Measurements from ENCODE around the gene PARD3. TPM values are rescaled to one million over a fixed set of nuclear protein-coding genes. Genes with fewer than 3 reads are reported as not detected.

PARD3 gene
- total RNA-seq, 4 donors from 2014 or later = 115 to 226 (median 141) TPM

- no peak for DNase-seq (ENCODE audit: low spot score in 2 of 2)
- Histone ChIP-seq H3K27ac (no peak overlapping the region), H3K36me3 (no peaks in the 10 kb centered on the region), H3K4me3 (no peak overlapping the region), H3K27me3 (no peaks in the 10 kb centered on the region), H3K9me3 (peaks cover 6% of the 10 kb centered on the region), H3K4me1 (no peaks in the 10 kb centered on the region)
- WGBS = 81% methylated on average over 1 of the region's 1 CpG
- TF ChIP-seq CTCF (IDR thresholded peaks at IDR 0.05) (no peak), EP300 (IDR thresholded peaks at IDR 0.05) (no peak), POLR2A (IDR thresholded peaks at IDR 0.05) (no peak), POLR2AphosphoS5 (IDR thresholded peaks at IDR 0.05) (no peak)
These were observed 591.4 kb downstream of the PARD3 start for GRCh38 chr10:34223658-34224057.

DNA sequence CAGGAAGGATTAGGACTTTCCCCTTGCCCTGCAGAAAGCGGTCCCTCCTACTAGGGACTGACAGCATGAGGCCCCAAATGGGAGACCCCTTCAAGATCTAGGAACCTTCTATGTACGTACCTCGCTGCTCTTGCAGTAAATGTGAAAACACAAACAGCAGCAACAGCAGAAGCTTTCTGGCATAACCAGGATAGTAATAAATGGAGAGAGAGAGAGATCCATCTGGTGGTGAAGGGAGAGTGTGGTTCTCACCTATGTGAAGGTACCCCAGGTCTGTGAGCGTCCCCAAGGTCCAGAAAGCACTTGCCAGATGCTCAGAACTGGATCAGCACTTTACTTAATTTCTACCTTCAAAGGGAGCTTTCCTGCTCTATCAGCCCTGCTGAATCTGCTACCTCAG, 592.7 kb downstream of the PARD3 start:
- H3K4me3 ChIP-seq = no peak overlapping the region
- H3K27ac ChIP-seq = no peak overlapping the region
- no peak for DNase-seq (ENCODE audit: low spot score in 2 of 2)
- H3K27me3 ChIP-seq = no peaks in the 10 kb centered on the region
- TF ChIP-seq POLR2AphosphoS5 (IDR thresholded peaks at IDR 0.05) (no peak), POLR2A (IDR thresholded peaks at IDR 0.05) (no peak), EP300 (IDR thresholded peaks at IDR 0.05) (no peak), CTCF (IDR thresholded peaks at IDR 0.05) (no peak)
- WGBS = 98% methylated on average over 4 of the region's 4 CpGs
- H3K9me3 ChIP-seq = peaks cover 4% of the 10 kb centered on the region
- no peaks in the 10 kb centered on the region for H3K36me3 ChIP-seq
- no peaks in the 10 kb centered on the region for H3K4me1 ChIP-seq

DNA sequence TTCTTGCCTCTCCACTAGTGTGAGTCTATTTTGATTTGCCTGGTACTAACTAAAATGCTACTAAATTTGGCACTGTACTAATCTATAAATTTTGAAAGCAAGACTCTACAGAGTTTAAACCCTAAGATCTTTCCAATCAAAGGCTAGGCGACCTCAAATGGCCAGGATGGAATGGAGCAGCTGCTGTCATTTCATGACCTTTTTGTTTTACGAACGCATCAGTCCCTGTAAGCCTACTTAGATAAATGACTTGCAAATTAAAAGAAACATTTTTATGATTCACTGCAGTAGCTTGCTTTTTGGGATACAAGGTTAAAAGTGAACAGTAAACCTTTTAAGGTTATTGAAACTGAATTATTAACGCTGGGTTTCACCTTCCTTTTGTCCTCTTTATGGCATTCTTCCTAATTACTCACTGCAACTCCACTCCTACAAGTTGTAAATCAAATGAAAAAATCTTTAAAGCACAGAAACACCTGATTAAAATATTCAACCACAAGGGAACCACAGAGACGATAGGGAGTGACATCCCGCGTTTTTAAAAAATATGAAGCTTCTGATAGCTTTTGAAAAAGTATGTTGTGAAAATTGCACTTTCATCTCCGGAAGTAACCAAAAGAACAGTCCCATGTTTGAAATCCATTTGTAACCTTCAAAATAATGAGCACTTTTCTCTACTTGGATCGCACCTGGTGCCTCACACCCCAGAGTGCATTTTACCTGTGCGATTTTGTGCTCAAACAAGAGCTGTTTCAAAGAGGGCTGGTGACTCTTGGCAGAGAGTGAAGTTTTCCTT, 595.1 kb downstream of the PARD3 start:
- H3K27ac ChIP-seq = no peak overlapping the region
- WGBS = 56% methylated on average over 10 of the region's 10 CpGs

GRCh38 chr10:34217524-34217923, 597.6 kb downstream of the PARD3 start:
- no peaks in the 10 kb centered on the region for H3K36me3 ChIP-seq
- TF ChIP-seq POLR2AphosphoS5 (IDR thresholded peaks at IDR 0.05) (no peak), CTCF (IDR thresholded peaks at IDR 0.05) (no peak), EP300 (IDR thresholded peaks at IDR 0.05) (no peak)
- no peak for DNase-seq (ENCODE audit: low spot score in 2 of 2)
- 83% methylated on average over 7 of the region's 7 CpGs for WGBS
- no peaks in the 10 kb centered on the region for H3K4me1 ChIP-seq
- H3K27ac ChIP-seq = no peak overlapping the region
- H3K27me3 ChIP-seq = no peaks in the 10 kb centered on the region
- H3K4me3 ChIP-seq = no peak overlapping the region
- no peaks in the 10 kb centered on the region for H3K9me3 ChIP-seq

More for the DNA sequence above, 595.1 kb downstream of the PARD3 start:
- H3K9me3 ChIP-seq = no peaks in the 10 kb centered on the region
- no peak overlapping the region for H3K4me3 ChIP-seq
- no peak for TF ChIP-seq POLR2A (IDR thresholded peaks at IDR 0.05)
- TF ChIP-seq POLR2AphosphoS5 (IDR thresholded peaks at IDR 0.05) = no peak
- TF ChIP-seq CTCF (IDR thresholded peaks at IDR 0.05) = no peak
- no peak for TF ChIP-seq EP300 (IDR thresholded peaks at IDR 0.05)
- no peaks in the 10 kb centered on the region for H3K36me3 ChIP-seq
- DNase-seq (ENCODE audit: low spot score in 2 of 2) = no peak
- H3K27me3 ChIP-seq = no peaks in the 10 kb centered on the region
- no peaks in the 10 kb centered on the region for H3K4me1 ChIP-seq

- peaks cover 3% of the 10 kb centered on the region for H3K4me1 ChIP-seq
- no peaks in the 10 kb centered on the region for H3K9me3 ChIP-seq
- no peak overlapping the region for H3K27ac ChIP-seq
- no peak overlapping the region for H3K4me3 ChIP-seq
- TF ChIP-seq POLR2AphosphoS5 (IDR thresholded peaks at IDR 0.05) = no peak
- TF ChIP-seq EP300 (IDR thresholded peaks at IDR 0.05) = no peak
- no peak for TF ChIP-seq POLR2A (IDR thresholded peaks at IDR 0.05)
- no peak for TF ChIP-seq CTCF (IDR thresholded peaks at IDR 0.05)
- H3K27me3 ChIP-seq = no peaks in the 10 kb centered on the region
- 96% methylated on average over 2 of the region's 2 CpGs for WGBS
- no peaks in the 10 kb centered on the region for H3K36me3 ChIP-seq
- DNase-seq (ENCODE audit: low spot score in 2 of 2) = no peak
These were observed 598.6 kb downstream of the PARD3 start for GRCh38 chr10:34216348-34216945.
